Fibroblast of skin of abdomen (primary cell): ENCODE measurements around the gene DNAJB9.

Experiments used
- DNase-seq: peaks from one replicate; pipeline ENCODE4 v3.0.0-alpha.2; 2013

The DNAJB9 gene

GRCh38 chr7:108605559-108606201 lies 36.0 kb downstream of the DNAJB9 start:
- peak; percentile 16 for DNase-seq

GRCh38 chr7:108609643-108610042 lies 40.0 kb downstream of the DNAJB9 start:
- no peak for DNase-seq

- no peak for DNase-seq
Measured at GRCh38 chr7:108611268-108611667, 41.6 kb downstream of the DNAJB9 start.

- peak; percentile 26 for DNase-seq
Measured at GRCh38 chr7:108613147-108613948, 43.7 kb downstream of the DNAJB9 start.

GRCh38 chr7:108613949-108614381 lies 44.3 kb downstream of the DNAJB9 start:
- no peak for DNase-seq

GRCh38 chr7:108614896-108615295 lies 45.2 kb downstream of the DNAJB9 start:
- no peak for DNase-seq

GRCh38 chr7:108618056-108618455 lies 48.4 kb downstream of the DNAJB9 start:
- DNase-seq, result no peak

GRCh38 chr7:108623220-108623619 lies 53.5 kb downstream of the DNAJB9 start:
- DNase-seq, result no peak
